ENCODE results near the gene SLC2A3.
"Not testable (repeated sequence)": the region's sequence is repeated elsewhere in the genome, so short reads cannot be mapped to it uniquely, and the experiment has no call there.

Gene SLC2A3

DNA sequence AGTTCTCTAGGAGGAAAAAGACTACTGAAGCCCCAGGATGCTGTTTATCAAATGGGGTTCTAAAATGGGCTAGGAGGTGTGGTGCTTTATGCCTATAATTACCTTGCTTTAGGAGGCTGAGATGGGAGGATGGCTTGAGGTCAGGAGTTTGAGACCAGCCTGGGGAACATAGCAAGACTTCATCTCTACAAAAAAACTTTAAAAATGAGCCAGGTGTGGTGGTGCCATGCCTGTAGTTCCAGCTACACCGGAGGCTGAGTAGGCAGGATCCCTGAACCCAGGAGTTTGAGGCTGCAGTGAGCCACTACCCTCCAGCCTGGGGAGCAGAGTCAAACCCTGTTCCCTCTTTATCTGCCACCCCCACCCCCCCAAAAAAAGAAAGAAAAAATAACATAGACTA lies 23.3 kb upstream of the SLC2A3 start:
- Histone ChIP-seq H2AFZ (ENCODE audit: low read depth) (no peak overlapping the region), H3K4me2 (no peak overlapping the region), H3K4me1 (ENCODE audit: low read depth, poor library complexity, severe bottlenecking) (peaks cover 5% of the 10 kb centered on the region), H3K36me3 (ENCODE audit: insufficient read depth) (no peaks in the 10 kb centered on the region), H3K27me3 (ENCODE audit: insufficient read depth, low read depth) (no peaks in the 10 kb centered on the region), H3K9ac (no peak overlapping the region), H3K79me2 (ENCODE audit: insufficient read depth, low read depth) (no peaks in the 10 kb centered on the region), H3K4me3 (IDR thresholded peaks at IDR 0.05; ENCODE audit: insufficient read depth, low read depth, low read length) (no peak overlapping the region), H4K20me1 (ENCODE audit: insufficient read depth) (no peaks in the 10 kb centered on the region), H3K27ac (no peak overlapping the region)
- TF ChIP-seq, protein P1, sequence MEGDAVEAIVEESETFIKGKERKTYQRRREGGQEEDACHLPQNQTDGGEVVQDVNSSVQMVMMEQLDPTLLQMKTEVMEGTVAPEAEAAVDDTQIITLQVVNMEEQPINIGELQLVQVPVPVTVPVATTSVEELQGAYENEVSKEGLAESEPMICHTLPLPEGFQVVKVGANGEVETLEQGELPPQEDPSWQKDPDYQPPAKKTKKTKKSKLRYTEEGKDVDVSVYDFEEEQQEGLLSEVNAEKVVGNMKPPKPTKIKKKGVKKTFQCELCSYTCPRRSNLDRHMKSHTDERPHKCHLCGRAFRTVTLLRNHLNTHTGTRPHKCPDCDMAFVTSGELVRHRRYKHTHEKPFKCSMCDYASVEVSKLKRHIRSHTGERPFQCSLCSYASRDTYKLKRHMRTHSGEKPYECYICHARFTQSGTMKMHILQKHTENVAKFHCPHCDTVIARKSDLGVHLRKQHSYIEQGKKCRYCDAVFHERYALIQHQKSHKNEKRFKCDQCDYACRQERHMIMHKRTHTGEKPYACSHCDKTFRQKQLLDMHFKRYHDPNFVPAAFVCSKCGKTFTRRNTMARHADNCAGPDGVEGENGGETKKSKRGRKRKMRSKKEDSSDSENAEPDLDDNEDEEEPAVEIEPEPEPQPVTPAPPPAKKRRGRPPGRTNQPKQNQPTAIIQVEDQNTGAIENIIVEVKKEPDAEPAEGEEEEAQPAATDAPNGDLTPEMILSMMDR (conservative IDR thresholded peaks at IDR 0.05; ENCODE audit: low read depth, low read length): no peak

DNA sequence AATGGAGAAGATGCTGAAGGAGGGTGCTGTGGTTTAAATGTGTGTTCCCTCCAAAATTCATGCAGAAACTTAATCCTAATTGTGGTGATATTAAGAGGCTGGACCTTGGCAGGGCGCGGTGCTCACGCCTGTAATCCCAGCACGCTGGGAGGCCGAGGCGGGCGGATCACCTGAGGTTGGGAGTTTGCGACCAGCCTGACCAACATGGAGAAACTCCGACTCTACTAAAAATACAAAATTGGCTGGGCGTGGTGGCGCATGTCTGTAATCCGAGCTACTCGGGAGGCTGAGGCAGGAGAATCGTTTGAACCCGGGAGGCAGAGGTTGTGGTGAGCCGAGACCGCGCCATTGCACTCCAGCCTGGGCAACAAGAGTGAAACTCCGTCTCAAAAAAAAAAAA lies 18.9 kb upstream of the SLC2A3 start:
- not testable (repeated sequence) for H3K79me2 ChIP-seq (ENCODE audit: insufficient read depth, low read depth); H3K27ac ChIP-seq; H3K27me3 ChIP-seq (ENCODE audit: insufficient read depth, low read depth); H3K4me1 ChIP-seq (ENCODE audit: low read depth, poor library complexity, severe bottlenecking); H2AFZ ChIP-seq (ENCODE audit: low read depth); H3K36me3 ChIP-seq (ENCODE audit: insufficient read depth); H3K4me2 ChIP-seq; H3K9ac ChIP-seq; H3K4me3 ChIP-seq (IDR thresholded peaks at IDR 0.05; ENCODE audit: insufficient read depth, low read depth, low read length); H4K20me1 ChIP-seq (ENCODE audit: insufficient read depth)

DNA sequence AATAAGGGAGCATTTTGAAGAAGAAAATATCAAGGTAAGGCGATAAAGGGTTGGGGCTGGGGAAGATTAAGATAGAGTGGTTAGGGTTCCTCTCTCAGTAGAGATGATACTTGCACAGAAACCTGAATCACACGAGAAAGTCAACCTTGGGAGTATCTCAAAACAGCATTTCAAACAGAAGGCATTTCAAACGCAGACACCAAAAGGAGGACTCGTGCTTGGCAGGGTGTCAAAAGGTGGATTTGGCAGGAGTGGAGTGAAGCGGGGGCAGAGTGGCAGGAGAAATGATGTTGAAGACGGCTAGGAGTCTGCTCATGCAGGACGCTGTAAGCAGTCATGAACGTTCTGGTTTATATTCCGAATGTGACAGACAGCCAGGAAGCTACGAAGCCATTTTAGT lies 18.4 kb upstream of the SLC2A3 start:
- H3K36me3 ChIP-seq (ENCODE audit: insufficient read depth); H2AFZ ChIP-seq (ENCODE audit: low read depth); H3K27ac ChIP-seq; H4K20me1 ChIP-seq (ENCODE audit: insufficient read depth); H3K79me2 ChIP-seq (ENCODE audit: insufficient read depth, low read depth); H3K9ac ChIP-seq; H3K27me3 ChIP-seq (ENCODE audit: insufficient read depth, low read depth); H3K4me2 ChIP-seq; H3K4me3 ChIP-seq (IDR thresholded peaks at IDR 0.05; ENCODE audit: insufficient read depth, low read depth, low read length); H3K4me1 ChIP-seq (ENCODE audit: low read depth, poor library complexity, severe bottlenecking): not testable (repeated sequence)

DNA sequence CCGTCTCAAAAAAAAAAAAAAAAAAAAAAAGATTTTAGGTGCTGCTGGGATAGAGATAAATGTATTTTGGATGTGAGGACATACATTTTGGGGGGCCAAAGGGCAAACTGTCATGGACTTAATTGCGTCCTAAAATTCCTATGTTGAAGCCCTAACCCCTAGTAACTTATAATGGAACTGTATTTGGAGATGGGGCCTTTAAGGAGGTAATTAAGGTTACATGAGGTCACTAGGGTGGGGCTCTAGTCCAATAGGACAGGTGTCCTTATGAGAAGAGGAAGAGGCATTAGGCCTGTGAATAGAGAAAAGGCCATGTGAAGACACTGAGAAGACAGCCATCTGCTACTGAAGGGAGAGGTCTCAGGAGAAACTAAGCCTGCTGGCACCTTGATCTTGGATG lies 17.9 kb upstream of the SLC2A3 start:
- not testable (repeated sequence) for H3K4me2 ChIP-seq; H3K79me2 ChIP-seq (ENCODE audit: insufficient read depth, low read depth); H3K4me3 ChIP-seq (IDR thresholded peaks at IDR 0.05; ENCODE audit: insufficient read depth, low read depth, low read length); H3K4me1 ChIP-seq (ENCODE audit: low read depth, poor library complexity, severe bottlenecking); H4K20me1 ChIP-seq (ENCODE audit: insufficient read depth); H3K9ac ChIP-seq; H2AFZ ChIP-seq (ENCODE audit: low read depth); H3K27me3 ChIP-seq (ENCODE audit: insufficient read depth, low read depth); H3K36me3 ChIP-seq (ENCODE audit: insufficient read depth); H3K27ac ChIP-seq

DNA sequence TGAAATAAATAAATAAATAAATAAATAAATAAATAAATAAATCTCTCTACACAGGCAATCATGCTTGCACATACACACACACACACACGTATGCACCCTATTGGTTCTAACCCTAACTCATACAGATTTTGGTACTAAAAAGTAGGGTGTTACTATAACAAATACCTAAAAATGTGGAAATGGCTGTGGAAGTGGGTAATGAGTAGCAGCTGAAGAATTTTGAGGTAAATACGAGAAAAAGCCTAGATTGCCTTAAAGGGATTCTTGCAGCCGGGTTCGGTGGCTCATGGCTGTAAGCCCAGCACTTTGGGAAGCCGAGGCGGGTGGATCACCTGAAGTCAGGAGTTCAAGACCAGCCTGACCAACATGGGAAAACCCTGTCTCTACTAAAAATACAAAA lies 15.7 kb upstream of the SLC2A3 start:
- Histone ChIP-seq H3K4me2 (no peak overlapping the region), H3K4me3 (IDR thresholded peaks at IDR 0.05; ENCODE audit: insufficient read depth, low read depth, low read length) (no peak overlapping the region), H3K27ac (no peak overlapping the region), H3K79me2 (ENCODE audit: insufficient read depth, low read depth) (no peaks in the 10 kb centered on the region), H2AFZ (ENCODE audit: low read depth) (no peak overlapping the region), H3K36me3 (ENCODE audit: insufficient read depth) (no peaks in the 10 kb centered on the region), H3K9ac (no peak overlapping the region), H3K4me1 (ENCODE audit: low read depth, poor library complexity, severe bottlenecking) (no peaks in the 10 kb centered on the region), H4K20me1 (ENCODE audit: insufficient read depth) (no peaks in the 10 kb centered on the region), H3K27me3 (ENCODE audit: insufficient read depth, low read depth) (no peaks in the 10 kb centered on the region)
- TF ChIP-seq, protein P1 (conservative IDR thresholded peaks at IDR 0.05; ENCODE audit: low read depth, low read length): no peak

DNA sequence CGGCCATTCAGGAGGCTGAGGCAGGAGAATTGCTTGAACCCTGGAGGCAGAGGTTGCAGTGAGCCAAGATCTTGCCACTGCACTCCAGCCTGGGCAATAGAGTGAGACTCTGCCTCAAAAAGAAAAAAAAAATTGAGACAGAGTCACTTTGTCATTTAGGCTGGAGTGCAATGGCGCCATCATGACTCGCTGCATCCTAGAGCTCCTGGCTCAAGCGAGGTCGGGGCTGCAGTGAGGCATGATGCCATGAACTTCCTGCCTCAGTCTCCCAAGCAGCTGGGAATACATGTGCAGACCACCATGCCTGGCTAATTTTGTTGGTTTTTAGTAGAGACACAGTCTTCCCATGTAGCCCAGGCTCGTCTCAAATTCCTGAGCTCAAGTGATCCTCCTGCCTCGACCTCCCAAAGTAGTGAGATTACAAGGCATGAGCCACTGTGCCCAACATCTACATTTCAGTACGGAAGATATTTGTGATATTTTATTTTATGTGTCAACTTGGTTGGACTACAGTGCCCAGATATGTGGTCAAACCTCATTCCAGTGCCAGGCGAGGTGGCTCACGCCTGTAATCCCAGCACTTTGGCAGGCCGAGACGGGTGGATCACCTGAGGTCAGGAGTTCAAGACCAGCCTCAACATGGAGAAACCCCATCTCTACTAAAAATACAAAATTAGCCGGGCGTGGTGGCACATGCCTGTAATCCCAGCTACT lies 14.4 kb upstream of the SLC2A3 start:
- H4K20me1 ChIP-seq (ENCODE audit: insufficient read depth); H3K9ac ChIP-seq; H2AFZ ChIP-seq (ENCODE audit: low read depth); H3K4me1 ChIP-seq (ENCODE audit: low read depth, poor library complexity, severe bottlenecking); H3K27me3 ChIP-seq (ENCODE audit: insufficient read depth, low read depth); H3K4me3 ChIP-seq (IDR thresholded peaks at IDR 0.05; ENCODE audit: insufficient read depth, low read depth, low read length); H3K36me3 ChIP-seq (ENCODE audit: insufficient read depth); H3K27ac ChIP-seq; H3K79me2 ChIP-seq (ENCODE audit: insufficient read depth, low read depth); H3K4me2 ChIP-seq: not testable (repeated sequence)

Measured in KMS-11 (cell line).